Colonic mucosa (tissue), 4 donors: ENCODE measurements around the gene RGL1. TPM values are rescaled to one million over a fixed set of nuclear protein-coding genes. Genes with fewer than 3 reads are reported as not detected.

ENCODE experiments used
- DNase-seq: peaks from one replicate; pipeline ENCODE4 v3.0.0-alpha.2; 2020
- H3K27ac ChIP-seq: fragments of 200-600 bp; one replicate; pipeline ENCODE4 v1.8.0; 2021
- H3K27me3 ChIP-seq: fragments of 200-600 bp; one replicate; pipeline ENCODE4 v1.8.0; 2021
- H3K36me3 ChIP-seq: fragments of 200-600 bp; one replicate; pipeline ENCODE4 v1.8.0; 2021
- H3K4me1 ChIP-seq: fragments of 200-600 bp; one replicate; pipeline ENCODE4 v1.8.0; 2021; ENCODE audit warnings: mild to moderate bottlenecking
- H3K4me3 ChIP-seq: fragments of 200-600 bp; one replicate; pipeline ENCODE4 v1.8.0; 2021
- H3K9ac ChIP-seq, 2 donors: one replicate each; pipeline ENCODE4 v1.7.0; 2013; ENCODE audit warnings: control low read depth in 2 of 2, low read depth in 2 of 2, low read length in 2 of 2
- H3K9me3 ChIP-seq: fragments of 200-600 bp; one replicate; pipeline ENCODE4 v1.8.0; 2021
- CTCF ChIP-seq: fragments of 200-600 bp; IDR thresholded peaks from one replicate; pipeline ENCODE4 v1.8.0; 2022; ENCODE audit warnings: antibody characterized with exemption, mild to moderate bottlenecking
- intact Hi-C: fragments of 100-400 bp; cut with DNase I; formaldehyde crosslinking; loops from one replicate; pipeline ENCODE4 v1.14.1; 2022
- total RNA-seq, 2 donors: library from RNA; stranded (reverse); fragmentation: NEBNext Ultra II Directional in 1 of 2; extraction: Animal tissue kit (Norgen Biotek cat#: 25700) in 1 of 2; gene quantifications; one replicate each; pipeline ENCODE4 v1.2.1, GENCODE V29; 2021
- donor health status: healthy.
- donor health status: DM: no; HTN: no; CAD: no.
- donor health status: DM: no; HTN: no; CAD: no.

Gene RGL1
- total RNA-seq, 2 donors from 2014 or later, result 4.0 to 9.5 TPM

- DNase-seq, result no peak
- Histone ChIP-seq H3K4me1 (no peaks in the 10 kb centered on the region), H3K4me3 (no peak overlapping the region), H3K9ac (no peak overlapping the region), H3K27me3 (no peaks in the 10 kb centered on the region), H3K9me3 (no peaks in the 10 kb centered on the region), H3K27ac (no peak overlapping the region), H3K36me3 (no peaks in the 10 kb centered on the region)
- intact Hi-C loops, result no loop called here
- TF ChIP-seq CTCF, result no peak
Observed at GRCh38 chr1:183810756-183811544, 6.0 kb downstream of the RGL1 start.

- H3K27me3 ChIP-seq, result no peaks in the 10 kb centered on the region
- no peaks in the 10 kb centered on the region for H3K9me3 ChIP-seq
- no peak overlapping the region for H3K4me3 ChIP-seq
- no peak for DNase-seq
- no peak for TF ChIP-seq CTCF
- no peak overlapping the region for H3K27ac ChIP-seq
- H3K36me3 ChIP-seq, result no peaks in the 10 kb centered on the region
- intact Hi-C loops, result no loop called here
- H3K4me1 ChIP-seq, result no peaks in the 10 kb centered on the region
- H3K9ac ChIP-seq, result no peak overlapping the region
Observed at GRCh38 chr1:183812128-183812527, 7.2 kb downstream of the RGL1 start.

GRCh38 chr1:183812686-183813569 lies 8.0 kb downstream of the RGL1 start:
- no peaks in the 10 kb centered on the region for H3K4me1 ChIP-seq
- no peaks in the 10 kb centered on the region for H3K9me3 ChIP-seq
- no peak for TF ChIP-seq CTCF
- no peak overlapping the region for H3K9ac ChIP-seq
- no peak overlapping the region for H3K4me3 ChIP-seq
- H3K36me3 ChIP-seq, result no peaks in the 10 kb centered on the region
- H3K27me3 ChIP-seq, result no peaks in the 10 kb centered on the region
- intact Hi-C loops, result no loop called here
- no peak overlapping the region for H3K27ac ChIP-seq
- no peak for DNase-seq

- no peak overlapping the region for H3K27ac ChIP-seq
- intact Hi-C loops, result no loop called here
- H3K4me1 ChIP-seq, result no peaks in the 10 kb centered on the region
- H3K9ac ChIP-seq, result no peak overlapping the region
- no peaks in the 10 kb centered on the region for H3K27me3 ChIP-seq
- no peaks in the 10 kb centered on the region for H3K9me3 ChIP-seq
- TF ChIP-seq CTCF, result no peak
- no peaks in the 10 kb centered on the region for H3K36me3 ChIP-seq
- DNase-seq, result no peak
- H3K4me3 ChIP-seq, result no peak overlapping the region
Observed at GRCh38 chr1:183814121-183814681, 9.3 kb downstream of the RGL1 start.

- Histone ChIP-seq H3K27me3 (no peaks in the 10 kb centered on the region), H3K4me3 (no peak overlapping the region), H3K36me3 (no peaks in the 10 kb centered on the region), H3K9ac (no peak overlapping the region), H3K9me3 (no peaks in the 10 kb centered on the region), H3K27ac (no peak overlapping the region), H3K4me1 (no peaks in the 10 kb centered on the region)
- DNase-seq, result no peak
- intact Hi-C loops, result no loop called here
- no peak for TF ChIP-seq CTCF
Observed at GRCh38 chr1:183816110-183816509, 11.2 kb downstream of the RGL1 start.
